Measurements from ENCODE around the gene YY2.

YY2 gene

GRCh38 chrX:21821875-21822274 lies 33.9 kb upstream of the YY2 start:
- H3K27me3 Mint-ChIP-seq (ENCODE audit: low read depth, poor library complexity), result no peaks in the 10 kb centered on the region

GRCh38 chrX:21831496-21831895 lies 24.3 kb upstream of the YY2 start:
- H3K27me3 Mint-ChIP-seq (ENCODE audit: low read depth, poor library complexity), result peaks cover 9% of the 10 kb centered on the region
- no peak overlapping the region for H3K27ac Mint-ChIP-seq

More at GRCh38 chrX:21821875-21822274, 33.9 kb upstream of the YY2 start:
- Mint-ChIP-seq H3K4me1 (no peaks in the 10 kb centered on the region), H3K9me3 (no peaks in the 10 kb centered on the region), H3K36me3 (ENCODE audit: low read depth) (no peaks in the 10 kb centered on the region), H3K4me3 (no peak overlapping the region), H3K27ac (no peak overlapping the region)
- no peak for TF ChIP-seq CTCF (IDR thresholded peaks at IDR 0.05)
- DNase-seq, result no peak

GRCh38 chrX:21837056-21837455 lies 18.7 kb upstream of the YY2 start:
- Mint-ChIP-seq H3K27me3 (ENCODE audit: low read depth, poor library complexity) (peaks cover 5% of the 10 kb centered on the region), H3K27ac (no peak overlapping the region), H3K36me3 (ENCODE audit: low read depth) (no peaks in the 10 kb centered on the region), H3K9me3 (no peaks in the 10 kb centered on the region), H3K4me3 (no peak overlapping the region), H3K4me1 (peaks cover 5% of the 10 kb centered on the region)
- DNase-seq, result no peak
- TF ChIP-seq CTCF (IDR thresholded peaks at IDR 0.05), result no peak

More at GRCh38 chrX:21831496-21831895, 24.3 kb upstream of the YY2 start:
- H3K9me3 Mint-ChIP-seq, result no peaks in the 10 kb centered on the region
- no peak overlapping the region for H3K4me3 Mint-ChIP-seq
- no peak for TF ChIP-seq CTCF (IDR thresholded peaks at IDR 0.05)
- DNase-seq, result no peak
- no peaks in the 10 kb centered on the region for H3K36me3 Mint-ChIP-seq (ENCODE audit: low read depth)
- H3K4me1 Mint-ChIP-seq, result no peaks in the 10 kb centered on the region

- peak overlapping the region; percentile 71 for H3K27ac Mint-ChIP-seq
- no peak for TF ChIP-seq CTCF (IDR thresholded peaks at IDR 0.05)
- H3K9me3 Mint-ChIP-seq, result no peaks in the 10 kb centered on the region
- H3K4me3 Mint-ChIP-seq, result peak overlapping the region; percentile 92
- no peak for DNase-seq
- peaks cover 5% of the 10 kb centered on the region for H3K4me1 Mint-ChIP-seq
- H3K36me3 Mint-ChIP-seq (ENCODE audit: low read depth), result peaks cover 5% of the 10 kb centered on the region
- H3K27me3 Mint-ChIP-seq (ENCODE audit: low read depth, poor library complexity), result no peaks in the 10 kb centered on the region
Measured at GRCh38 chrX:21838937-21839333, 16.9 kb upstream of the YY2 start.

- H3K27ac Mint-ChIP-seq, result peak within 1 kb of the TSS; percentile 71
- peaks cover 5% of the 10 kb centered on the region for H3K36me3 Mint-ChIP-seq (ENCODE audit: low read depth)
- TF ChIP-seq CTCF (IDR thresholded peaks at IDR 0.05), result no peak
- H3K4me1 Mint-ChIP-seq, result peaks cover 5% of the 10 kb centered on the region
- DNase-seq, result peak; percentile 78
- peak within 1 kb of the TSS; percentile 92 for H3K4me3 Mint-ChIP-seq
- H3K9me3 Mint-ChIP-seq, result no peaks in the 10 kb centered on the region
- H3K27me3 Mint-ChIP-seq (ENCODE audit: low read depth, poor library complexity), result no peaks in the 10 kb centered on the region
Measured at GRCh38 chrX:21839334-21840192, 16.2 kb upstream of the YY2 start, which contains the start of gene MBTPS2. TSS of gene MBTPS2 (plus strand) at chrX:21839617. CDS start at chrX:21839735, 118 bp downstream.

- peaks cover 5% of the 10 kb centered on the region for H3K4me1 Mint-ChIP-seq
- TF ChIP-seq CTCF (IDR thresholded peaks at IDR 0.05), result no peak
- peak overlapping the region; percentile 92 for H3K4me3 Mint-ChIP-seq
- H3K27ac Mint-ChIP-seq, result peak overlapping the region; percentile 27
- H3K9me3 Mint-ChIP-seq, result no peaks in the 10 kb centered on the region
- DNase-seq, result no peak
- H3K36me3 Mint-ChIP-seq (ENCODE audit: low read depth), result peaks cover 7% of the 10 kb centered on the region
- H3K27me3 Mint-ChIP-seq (ENCODE audit: low read depth, poor library complexity), result no peaks in the 10 kb centered on the region
Measured at GRCh38 chrX:21840193-21840545, 15.6 kb upstream of the YY2 start.

Data from nephron progenitor cell (in vitro differentiated cells).